HCT116 (cell line): ENCODE measurements around the gene TMEM168. TPM values are rescaled to one million over a fixed set of nuclear protein-coding genes. Genes with fewer than 3 reads are reported as not detected.

ENCODE experiments used
- ATAC-seq: fragments of 200-7000 bp; cut with Tn5 transposase; 2 replicates; pipeline ENCODE4 v1.9.1; 2020; ENCODE audit warnings: mild to moderate bottlenecking, moderate library complexity
- BruUV-seq: library from RNA; stranded (reverse); fragments of 400-500 nt; replicated peaks from 2 replicates; lab custom pipeline; 2021; lab: Mats Ljungman, UMichigan
- CTCF ChIA-PET: fragments of 300-600 bp; sonication (Branson Sonifier 250); formaldehyde crosslinking; loops from one replicate; lab custom pipeline; 2021; ENCODE audit warnings: antibody characterized with exemption; lab: Charles Lee
- POLR2A ChIA-PET: fragments of 300-600, 350-600 bp; sonication (Branson Sonifier 250); formaldehyde crosslinking; loops from one replicate; lab custom pipeline; 2021; ENCODE audit warnings: antibody characterized with exemption; lab: Charles Lee
- RAD21 ChIA-PET, 2 experiments: fragments of 300-600 bp; sonication (Branson Sonifier 250); formaldehyde crosslinking; loops; one replicate each; lab custom pipeline; 2023; ENCODE audit warnings: low total read pairs in 2 of 2; ENCODE audit not compliant: uncharacterized antibody in 2 of 2, unreplicated experiment in 2 of 2, low non-redundant PET in 1 of 2; lab: Charles Lee
- DNase-seq: peaks from one replicate; pipeline ENCODE4 v3.0.0-alpha.2; 2010; ENCODE audit warnings: low read depth, low spot score
- H2AFZ ChIP-seq: fragments of 200-600 bp; shearing (Covaris generic), sonication (generic); 2 replicates; pipeline ENCODE4 v1.6.1; 2017; ENCODE audit warnings: low read depth, mixed run types, mixed read lengths, antibody characterized with exemption, low read length; ENCODE audit not compliant: poor library complexity, severe bottlenecking
- H3K27ac ChIP-seq: 2 replicates; pipeline ENCODE4 v1.5.1; 2012; ENCODE audit warnings: low read depth, low read length
- H3K27me3 ChIP-seq: fragments of 200-600 bp; sonication (generic); 2 replicates; pipeline ENCODE4 v1.6.1; 2016; ENCODE audit warnings: mixed run types, low read length, mixed read lengths; ENCODE audit not compliant: insufficient read depth
- H3K36me3 ChIP-seq, 2 experiments: fragments of 200-500 bp in 1 of 2; fragments of 200-600 bp in 1 of 2; sonication (Bioruptor generic) in 1 of 2; sonication (generic) in 1 of 2; 2 replicates each; pipeline versions ENCODE4 v1.5.1 to v1.6.1; 2014 to 2016; ENCODE audit warnings: low read length in 2 of 2, inconsistent platforms in 1 of 2, mixed read lengths in 1 of 2, mixed run types in 1 of 2; ENCODE audit not compliant: insufficient read depth in 2 of 2, control insufficient read depth in 1 of 2
- H3K4me1 ChIP-seq, 2 experiments: fragments of 200-600 bp in 1 of 2; sonication (generic) in 1 of 2; 2 replicates each; pipeline versions ENCODE4 v1.5.1 to v1.6.1; 2012 to 2017; ENCODE audit warnings: low read length in 2 of 2, inconsistent platforms in 1 of 2, mild to moderate bottlenecking in 1 of 2, mixed read lengths in 1 of 2, mixed run types in 1 of 2, moderate library complexity in 1 of 2; ENCODE audit not compliant: insufficient read depth in 2 of 2, control insufficient read depth in 1 of 2
- H3K4me2 ChIP-seq: fragments of 200-600 bp; sonication (generic); 2 replicates; pipeline ENCODE4 v1.6.1; 2017; ENCODE audit warnings: mixed run types, low read length, mixed read lengths
- H3K4me3 ChIP-seq, 2 experiments: fragments of 200-600 bp in 1 of 2; sonication (generic) in 1 of 2; replicated peaks in 1 of 2; 2 replicates each; pipeline ENCODE4 v1.5.1; 2011 to 2016; ENCODE audit warnings: low read length in 2 of 2, control low read depth in 1 of 2, low read depth in 1 of 2, mild to moderate bottlenecking in 1 of 2, mixed read lengths in 1 of 2, mixed run types in 1 of 2
- H3K79me2 ChIP-seq: fragments of 200-600 bp; sonication (generic); 2 replicates; pipeline ENCODE4 v1.6.1; 2017; ENCODE audit warnings: mild to moderate bottlenecking, mixed run types, low read length, moderate library complexity, mixed read lengths; ENCODE audit not compliant: insufficient read depth
- H3K9ac ChIP-seq: fragments of 200-600 bp; sonication (generic); 2 replicates; pipeline ENCODE4 v1.6.1; 2016; ENCODE audit warnings: low read length, mixed read lengths
- H3K9me2 ChIP-seq: fragments of 200-600 bp; sonication (generic), shearing (Covaris generic); 2 replicates; pipeline ENCODE4 v1.6.1; 2017; ENCODE audit warnings: mixed run types, mild to moderate bottlenecking, moderate library complexity; ENCODE audit not compliant: insufficient read depth
- H3K9me3 ChIP-seq, 2 experiments: fragments of 200-500 bp in 1 of 2; fragments of 200-600 bp in 1 of 2; sonication (Bioruptor generic) in 1 of 2; sonication (generic) in 1 of 2; 2 replicates each; pipeline ENCODE4 v1.6.1; 2014 to 2017; ENCODE audit warnings: low read length in 2 of 2, mixed read lengths in 2 of 2, inconsistent platforms in 1 of 2, low read depth in 1 of 2, mild to moderate bottlenecking in 1 of 2, mixed run types in 1 of 2, moderate library complexity in 1 of 2; ENCODE audit not compliant: control insufficient read depth in 1 of 2, insufficient read depth in 1 of 2
- H4K20me1 ChIP-seq: fragments of 200-600 bp; sonication (generic), shearing (Covaris generic); 2 replicates; pipeline ENCODE4 v1.6.1; 2017; ENCODE audit warnings: mixed run types, mild to moderate bottlenecking, moderate library complexity; ENCODE audit not compliant: insufficient read depth
- CBX3 ChIP-seq: IDR thresholded peaks from 2 replicates; pipeline ENCODE4 v1.6.1; 2012; ENCODE audit warnings: low read depth
- CTCF ChIP-seq, 3 experiments: fragments of 200-600 bp in 1 of 3; sonication (generic) in 1 of 3; IDR thresholded peaks in 2 of 3; conservative IDR thresholded peaks in 1 of 3; 2 replicates each; pipeline ENCODE4 v1.5.1; 2012 to 2017; ENCODE audit warnings: low read depth in 2 of 3, low read length in 2 of 3, antibody characterized with exemption in 1 of 3, borderline replicate concordance in 1 of 3, control low read depth in 1 of 3, mild to moderate bottlenecking in 1 of 3, mixed read lengths in 1 of 3, mixed run types in 1 of 3, moderate library complexity in 1 of 3; ENCODE audit not compliant: insufficient read depth in 1 of 3
- EGR1 ChIP-seq: IDR thresholded peaks from 2 replicates; pipeline ENCODE4 v1.6.1; 2012; ENCODE audit warnings: low read depth
- EZH2 ChIP-seq: fragments of 200-600 bp; sonication (generic); IDR thresholded peaks from 2 replicates; pipeline ENCODE4 v1.6.1; 2017; ENCODE audit warnings: antibody characterized with exemption, mixed run types
- EZH2phosphoT487 ChIP-seq: fragments of 200-600 bp; IDR thresholded peaks from 2 replicates; pipeline ENCODE4 v1.6.1; 2018; ENCODE audit warnings: antibody characterized with exemption, borderline replicate concordance
- POLR2A ChIP-seq: IDR thresholded peaks from 2 replicates; pipeline ENCODE4 v1.7.0; 2011; ENCODE audit warnings: borderline replicate concordance; ENCODE audit not compliant: insufficient read depth, insufficient read length; ENCODE audit errors: extremely low read depth
- RAD21 ChIP-seq: IDR thresholded peaks from 2 replicates; pipeline ENCODE4 v1.6.1; 2012; ENCODE audit warnings: low read depth, mild to moderate bottlenecking
- ZFX ChIP-seq: fragments of 450-650 bp; IDR thresholded peaks from 2 replicates; pipeline ENCODE4 v1.6.1; 2017
- ZNF274 ChIP-seq: fragments of 200-500 bp; sonication (Bioruptor generic); IDR thresholded peaks from 2 replicates; pipeline ENCODE4 v1.6.1; 2014; ENCODE audit warnings: mild to moderate bottlenecking, low read depth, low read length, inconsistent platforms
- intact Hi-C: fragments of 100-400 bp; cut with micrococcal nuclease; formaldehyde crosslinking; loops from 2 replicates; pipeline ENCODE4 v1.10.0; 2022
- total RNA-seq: library from RNA; stranded (reverse); gene quantifications from one replicate; pipeline ENCODE4 v1.2.1, GENCODE V29; 2021; ENCODE audit not compliant: unreplicated experiment
- TF ChIP-seq, protein P1 (sequence below): IDR thresholded peaks from 2 replicates; pipeline ENCODE4 v1.6.1; 2012

TMEM168 gene
- total RNA-seq, 1 experiment from 2014 or later: 16.5 TPM

DNA sequence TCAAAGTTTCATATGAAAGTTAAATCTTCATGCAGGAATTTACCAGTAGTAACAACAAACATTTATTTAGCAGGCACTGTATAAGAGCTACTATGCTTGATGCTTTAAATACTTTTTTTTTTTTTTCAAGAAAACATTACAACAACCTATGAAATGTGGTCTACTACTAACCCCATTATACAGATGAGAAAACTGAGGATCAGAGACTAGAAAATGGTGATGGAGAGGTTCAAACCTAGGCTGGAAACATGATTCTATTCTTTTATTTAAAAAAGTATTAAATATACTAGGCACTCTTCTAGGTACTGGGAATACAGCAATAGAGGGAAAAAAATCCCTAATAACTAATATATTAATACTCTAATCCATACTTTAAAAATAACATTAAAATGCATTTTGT lies 40.6 kb upstream of the TMEM168 start:
- Histone ChIP-seq H2AFZ (no peak overlapping the region), H3K4me2 (no peak overlapping the region), H3K9ac (no peak overlapping the region), H4K20me1 (no peaks in the 10 kb centered on the region), H3K9me2 (no peaks in the 10 kb centered on the region), H3K27me3 (no peaks in the 10 kb centered on the region), H3K4me3 (no peak overlapping the region), H3K79me2 (no peaks in the 10 kb centered on the region), H3K36me3 (no peaks in the 10 kb centered on the region; a peak in 1 of 4 replicates), H3K9me3 (no peaks in the 10 kb centered on the region), H3K27ac (no peak overlapping the region), H3K4me1 (no peaks in the 10 kb centered on the region)
- ChIA-PET POLR2A (no interaction called here), RAD21 (no interaction called here), CTCF (no interaction called here)
- no peak for ATAC-seq
- TF ChIP-seq POLR2A: no peak
- no peak for TF ChIP-seq CTCF (IDR thresholded peaks at IDR 0.05 in 2 of 3, conservative IDR thresholded peaks at IDR 0.05 in 1 of 3; ENCODE audit: borderline replicate concordance in 1 of 3, insufficient read depth in 1 of 3, low read depth in 2 of 3, low read length in 2 of 3)
- TF ChIP-seq CBX3: no peak
- no peak for DNase-seq
- intact Hi-C loops: no loop called here
- BruUV-seq: no TSS peak

- Histone ChIP-seq H3K9me3 (no peaks in the 10 kb centered on the region), H3K9me2 (no peaks in the 10 kb centered on the region), H3K9ac (no peak overlapping the region), H2AFZ (no peak overlapping the region), H3K4me3 (no peak overlapping the region), H3K4me1 (no peaks in the 10 kb centered on the region), H3K27ac (no peak overlapping the region), H3K36me3 (no peaks in the 10 kb centered on the region; a peak in 1 of 4 replicates), H3K4me2 (no peak overlapping the region), H3K79me2 (no peaks in the 10 kb centered on the region)
- RAD21 ChIA-PET: no interaction called here
- ATAC-seq (no peak), DNase-seq (no peak)
- POLR2A ChIA-PET: no interaction called here
- no TSS peak for BruUV-seq
- TF ChIP-seq EZH2: no peak
- TF ChIP-seq RAD21: no peak
- TF ChIP-seq EGR1: no peak
- TF ChIP-seq ZFX: no peak
- no peak for TF ChIP-seq EZH2phosphoT487
- TF ChIP-seq ZNF274: no peak
- TF ChIP-seq CTCF (IDR thresholded peaks at IDR 0.05 in 2 of 3, conservative IDR thresholded peaks at IDR 0.05 in 1 of 3; ENCODE audit: borderline replicate concordance in 1 of 3, insufficient read depth in 1 of 3, low read depth in 2 of 3, low read length in 2 of 3): no peak
- TF ChIP-seq, protein P1, sequence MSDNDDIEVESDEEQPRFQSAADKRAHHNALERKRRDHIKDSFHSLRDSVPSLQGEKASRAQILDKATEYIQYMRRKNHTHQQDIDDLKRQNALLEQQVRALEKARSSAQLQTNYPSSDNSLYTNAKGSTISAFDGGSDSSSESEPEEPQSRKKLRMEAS: no peak
- TF ChIP-seq, all 23 proteins: peak for 0
- intact Hi-C loops: no loop called here
- CTCF ChIA-PET: no interaction called here
- no peaks in the 10 kb centered on the region for H3K27me3 ChIP-seq
- no peaks in the 10 kb centered on the region for H4K20me1 ChIP-seq
Measured at GRCh38 chr7:112828696-112829095, 38.5 kb upstream of the TMEM168 start.
